Measurements from ENCODE around the gene MKKS.
A peak's percentile ranks its signal among the peaks of the same experiment; 100 is the strongest.

MKKS gene

GRCh38 chr20:10447028-10447427, 13.0 kb upstream of the MKKS start:
- Histone ChIP-seq H3K4me2 (ENCODE audit: low read length) (peak overlapping the region; percentile 71), H3K4me1 (ENCODE audit: low read length) (peaks cover 22% of the 10 kb centered on the region), H3K27ac (ENCODE audit: low read length) (peak overlapping the region; percentile 12; the same call in 1 of the 2 replicates), H3K79me2 (ENCODE audit: low read length) (peaks cover 14% of the 10 kb centered on the region), H3K27me3 (ENCODE audit: low read depth, low read length) (no peaks in the 10 kb centered on the region), H3K9me3 (ENCODE audit: insufficient read depth, low read length) (no peaks in the 10 kb centered on the region), H3K4me3 (ENCODE audit: low read length) (peak overlapping the region; percentile 70), H2AFZ (ENCODE audit: low read depth, low read length) (no peak overlapping the region), H4K20me1 (ENCODE audit: insufficient read depth, low read length) (no peaks in the 10 kb centered on the region), H3K36me3 (replicated peaks; ENCODE audit: low read depth, low read length) (no peaks in the 10 kb centered on the region), H3K9ac (ENCODE audit: low read length) (peak overlapping the region; percentile 40)
- no peak for TF ChIP-seq EZH2phosphoT487 (IDR thresholded peaks at IDR 0.05; ENCODE audit: low read depth)
- TF ChIP-seq, protein P1, sequence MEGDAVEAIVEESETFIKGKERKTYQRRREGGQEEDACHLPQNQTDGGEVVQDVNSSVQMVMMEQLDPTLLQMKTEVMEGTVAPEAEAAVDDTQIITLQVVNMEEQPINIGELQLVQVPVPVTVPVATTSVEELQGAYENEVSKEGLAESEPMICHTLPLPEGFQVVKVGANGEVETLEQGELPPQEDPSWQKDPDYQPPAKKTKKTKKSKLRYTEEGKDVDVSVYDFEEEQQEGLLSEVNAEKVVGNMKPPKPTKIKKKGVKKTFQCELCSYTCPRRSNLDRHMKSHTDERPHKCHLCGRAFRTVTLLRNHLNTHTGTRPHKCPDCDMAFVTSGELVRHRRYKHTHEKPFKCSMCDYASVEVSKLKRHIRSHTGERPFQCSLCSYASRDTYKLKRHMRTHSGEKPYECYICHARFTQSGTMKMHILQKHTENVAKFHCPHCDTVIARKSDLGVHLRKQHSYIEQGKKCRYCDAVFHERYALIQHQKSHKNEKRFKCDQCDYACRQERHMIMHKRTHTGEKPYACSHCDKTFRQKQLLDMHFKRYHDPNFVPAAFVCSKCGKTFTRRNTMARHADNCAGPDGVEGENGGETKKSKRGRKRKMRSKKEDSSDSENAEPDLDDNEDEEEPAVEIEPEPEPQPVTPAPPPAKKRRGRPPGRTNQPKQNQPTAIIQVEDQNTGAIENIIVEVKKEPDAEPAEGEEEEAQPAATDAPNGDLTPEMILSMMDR (IDR thresholded peaks at IDR 0.05; ENCODE audit: low read depth, low read length) = peak; percentile 27

DNA sequence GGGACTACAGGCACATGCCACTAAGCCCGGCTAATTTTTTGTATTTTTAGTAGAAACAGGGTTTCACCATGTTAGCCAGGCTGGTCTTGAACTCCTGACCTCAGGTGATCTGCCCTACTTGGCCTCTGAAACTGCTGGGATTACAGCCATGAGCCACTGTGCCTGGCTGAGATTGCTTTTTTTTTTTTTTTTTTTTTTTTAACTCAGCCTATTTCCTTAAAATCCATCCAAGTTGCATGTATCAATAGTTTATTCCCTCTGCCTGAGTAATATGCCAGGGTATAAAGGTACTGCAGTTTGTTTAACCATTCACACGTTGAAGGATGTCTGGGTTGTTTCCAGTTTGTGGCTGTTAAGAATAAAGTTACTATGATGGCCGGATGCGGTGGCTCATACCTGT, 11.7 kb upstream of the MKKS start:
- Histone ChIP-seq H3K27ac (ENCODE audit: low read length) (no peak overlapping the region), H3K4me1 (ENCODE audit: low read length) (peaks cover 22% of the 10 kb centered on the region), H3K79me2 (ENCODE audit: low read length) (peaks cover 16% of the 10 kb centered on the region), H2AFZ (ENCODE audit: low read depth, low read length) (no peak overlapping the region), H3K4me3 (ENCODE audit: low read length) (no peak overlapping the region), H3K9ac (ENCODE audit: low read length) (no peak overlapping the region), H3K9me3 (ENCODE audit: insufficient read depth, low read length) (no peaks in the 10 kb centered on the region), H4K20me1 (ENCODE audit: insufficient read depth, low read length) (no peaks in the 10 kb centered on the region), H3K27me3 (ENCODE audit: low read depth, low read length) (no peaks in the 10 kb centered on the region), H3K4me2 (ENCODE audit: low read length) (no peak overlapping the region), H3K36me3 (replicated peaks; ENCODE audit: low read depth, low read length) (no peaks in the 10 kb centered on the region)
- TF ChIP-seq, protein P1 (IDR thresholded peaks at IDR 0.05; ENCODE audit: low read depth, low read length) = no peak
- no peak for TF ChIP-seq EZH2phosphoT487 (IDR thresholded peaks at IDR 0.05; ENCODE audit: low read depth)

- H3K4me3 ChIP-seq (ENCODE audit: low read length) = no peak overlapping the region
- TF ChIP-seq, protein P1 (IDR thresholded peaks at IDR 0.05; ENCODE audit: low read depth, low read length) = no peak
- no peak for TF ChIP-seq EZH2phosphoT487 (IDR thresholded peaks at IDR 0.05; ENCODE audit: low read depth)
- H3K9me3 ChIP-seq (ENCODE audit: insufficient read depth, low read length) = no peaks in the 10 kb centered on the region
- peaks cover 22% of the 10 kb centered on the region for H3K4me1 ChIP-seq (ENCODE audit: low read length)
- no peaks in the 10 kb centered on the region for H3K36me3 ChIP-seq (replicated peaks; ENCODE audit: low read depth, low read length)
- H3K9ac ChIP-seq (ENCODE audit: low read length) = no peak overlapping the region
- no peaks in the 10 kb centered on the region for H3K27me3 ChIP-seq (ENCODE audit: low read depth, low read length)
- H4K20me1 ChIP-seq (ENCODE audit: insufficient read depth, low read length) = no peaks in the 10 kb centered on the region
- no peak overlapping the region for H3K27ac ChIP-seq (ENCODE audit: low read length)
- no peak overlapping the region for H2AFZ ChIP-seq (ENCODE audit: low read depth, low read length)
- no peak overlapping the region for H3K4me2 ChIP-seq (ENCODE audit: low read length)
- H3K79me2 ChIP-seq (ENCODE audit: low read length) = peaks cover 17% of the 10 kb centered on the region
Observed at GRCh38 chr20:10443936-10444335, 9.9 kb upstream of the MKKS start.

DNA sequence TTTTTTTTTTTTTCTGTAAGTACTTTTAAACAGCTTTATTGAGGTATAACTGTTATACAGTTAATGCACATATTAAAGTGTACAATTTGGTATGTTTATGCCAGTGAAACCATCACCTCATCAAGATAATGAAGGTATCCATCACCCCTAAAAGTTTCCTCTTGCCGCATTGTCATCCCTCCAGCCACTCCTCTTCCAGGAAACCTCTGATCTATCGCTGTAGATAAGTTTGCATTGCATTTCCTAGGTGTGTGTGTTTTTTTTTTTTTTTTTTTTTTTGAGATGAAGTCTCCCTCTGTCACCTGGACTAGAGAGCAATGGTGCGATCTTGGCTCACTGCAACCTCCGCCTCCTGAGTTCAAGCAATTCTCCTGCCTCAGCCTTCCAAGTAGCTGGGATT, 4.2 kb upstream of the MKKS start:
- no peaks in the 10 kb centered on the region for H3K27me3 ChIP-seq (ENCODE audit: low read depth, low read length)
- H3K27ac ChIP-seq (ENCODE audit: low read length) = no peak overlapping the region
- peaks cover 8% of the 10 kb centered on the region for H3K4me1 ChIP-seq (ENCODE audit: low read length)
- H3K9ac ChIP-seq (ENCODE audit: low read length) = no peak overlapping the region
- peaks cover 25% of the 10 kb centered on the region for H3K79me2 ChIP-seq (ENCODE audit: low read length)
- H3K4me2 ChIP-seq (ENCODE audit: low read length) = no peak overlapping the region
- H3K4me3 ChIP-seq (ENCODE audit: low read length) = no peak overlapping the region
- H3K36me3 ChIP-seq (replicated peaks; ENCODE audit: low read depth, low read length) = no peaks in the 10 kb centered on the region
- H4K20me1 ChIP-seq (ENCODE audit: insufficient read depth, low read length) = no peaks in the 10 kb centered on the region
- TF ChIP-seq, protein P1 (IDR thresholded peaks at IDR 0.05; ENCODE audit: low read depth, low read length) = no peak
- no peak for TF ChIP-seq EZH2phosphoT487 (IDR thresholded peaks at IDR 0.05; ENCODE audit: low read depth)
- H3K9me3 ChIP-seq (ENCODE audit: insufficient read depth, low read length) = no peaks in the 10 kb centered on the region
- no peak overlapping the region for H2AFZ ChIP-seq (ENCODE audit: low read depth, low read length)
